Thyroid gland (tissue), 4 donors: ENCODE data around the gene DYRK4.

Experiments used
- CTCF ChIP-seq, 6 experiments: fragments of 200-600 bp in 3 of 6; fragments of 450-650 bp in 3 of 6; sonication (generic) in 3 of 6; IDR thresholded peaks; one replicate each; pipeline ENCODE4 v1.5.1; 2016 to 2019; ENCODE audit warnings: antibody characterized with exemption in 6 of 6, mild to moderate bottlenecking in 2 of 6, inconsistent platforms in 1 of 6, moderate library complexity in 1 of 6
- POLR2A ChIP-seq, 2 donors: fragments of 450-650 bp; IDR thresholded peaks; one replicate each; pipeline ENCODE4 v1.6.1; 2017; ENCODE audit warnings: antibody characterized with exemption in 2 of 2, mild to moderate bottlenecking in 2 of 2, moderate library complexity in 1 of 2

- no peak for TF ChIP-seq CTCF (IDR thresholded peaks at IDR 0.05)
- no peak for TF ChIP-seq POLR2A (IDR thresholded peaks at IDR 0.05)
Measured at GRCh38 chr12:4540170-4540569, 21.8 kb upstream of the DYRK4 start.
